K562 (cell line): ENCODE results near the gene ACOT7. TPM values are rescaled to one million over a fixed set of nuclear protein-coding genes. Genes with fewer than 3 reads are reported as not detected.

Experiments used
- ATAC-seq: fragments of 200-7000 bp; cut with Tn5 transposase; 3 replicates; pipeline ENCODE4 v1.9.1; 2020; ENCODE audit warnings: moderate library complexity
- BruUV-seq: library from RNA; stranded (reverse); fragments of 400-500 nt; replicated peaks from 2 replicates; lab custom pipeline; 2021; lab: Mats Ljungman, UMichigan
- CTCF ChIA-PET: fragments of 300-600 bp; formaldehyde crosslinking; extraction: SDS; loops from one replicate; lab custom pipeline; 2021; ENCODE audit warnings: low intra/inter-chr PET ratio; lab: Yijun Ruan, JAX
- POLR2A ChIA-PET: fragments of 300-600, 350-650 bp; sonication (Branson Sonifier 250); formaldehyde crosslinking; extraction: SDS; loops from one replicate; lab custom pipeline; 2021; ENCODE audit warnings: antibody characterized with exemption, inconsistent platforms; lab: Yijun Ruan, JAX
- DNase-seq, 4 experiments: peaks; one replicate each; pipeline versions ENCODE4 v3.0.0 to v3.0.0-alpha.2; 2011 to 2018; ENCODE audit warnings: low spot score in 3 of 4, mixed read lengths in 3 of 4; ENCODE audit errors: extremely low read depth in 1 of 4
- FAIRE-seq: peaks from 2 replicates; lab custom pipeline; 2011; peaks lifted over from hg19 to GRCh38; lab: Jason Lieb, UNC
- H2AFZ ChIP-seq: 2 replicates; pipeline ENCODE4 v1.6.0; 2011; ENCODE audit warnings: low read depth, low read length, control low read depth, inconsistent platforms
- H3K27ac ChIP-seq: fragments of 200-600 bp; 3 replicates; pipeline ENCODE4 v1.8.0; 2011; ENCODE audit warnings: low read depth, mild to moderate bottlenecking, control low read depth, inconsistent platforms, low read length, moderate library complexity, mixed read lengths; ENCODE audit errors: extremely low read depth
- H3K27me3 ChIP-seq, 2 experiments: fragments of 300-600 bp in 1 of 2; 2 replicates in 1 of 2; 3 replicates in 1 of 2; pipeline versions ENCODE4 v1.6.0 to v1.8.0; 2011; ENCODE audit warnings: inconsistent platforms in 2 of 2, low read length in 2 of 2, mild to moderate bottlenecking in 1 of 2, mixed read lengths in 1 of 2, moderate library complexity in 1 of 2; ENCODE audit not compliant: control insufficient read depth in 2 of 2, insufficient read depth in 2 of 2
- H3K36me3 ChIP-seq: fragments of 300-600 bp; 3 replicates; pipeline ENCODE4 v1.8.0; 2011; ENCODE audit warnings: mild to moderate bottlenecking, low read length, inconsistent platforms; ENCODE audit not compliant: control insufficient read depth, insufficient read depth
- H3K4me1 ChIP-seq, 2 experiments: fragments of 200-600 bp in 1 of 2; replicated peaks in 1 of 2; 2 replicates in 1 of 2; 3 replicates in 1 of 2; pipeline versions ENCODE4 v1.5.1 to v1.8.0; 2011; ENCODE audit warnings: inconsistent platforms in 2 of 2, low read length in 2 of 2, mild to moderate bottlenecking in 1 of 2, mixed read lengths in 1 of 2, moderate library complexity in 1 of 2; ENCODE audit not compliant: control insufficient read depth in 2 of 2, insufficient read depth in 2 of 2
- H3K4me2 ChIP-seq: 2 replicates; pipeline ENCODE4 v1.6.1; 2011; ENCODE audit warnings: low read length, control low read depth, inconsistent platforms, mixed read lengths; ENCODE audit not compliant: insufficient read depth
- H3K4me3 ChIP-seq: fragments of 200-600 bp; sonication (generic), shearing (Covaris generic); 2 replicates; pipeline ENCODE4 v1.5.1; 2016; ENCODE audit warnings: control low read depth, inconsistent platforms
- H3K79me2 ChIP-seq: fragments of 200-600 bp; 3 replicates; pipeline ENCODE4 v1.8.0; 2011; ENCODE audit warnings: low read length, inconsistent platforms; ENCODE audit not compliant: control insufficient read depth, insufficient read depth
- H3K9ac ChIP-seq, 2 experiments: 2 replicates each; pipeline versions ENCODE4 v1.6.0 to v1.6.1; 2011; ENCODE audit warnings: low read depth in 2 of 2, low read length in 2 of 2, control low read depth in 1 of 2, inconsistent platforms in 1 of 2, mild to moderate bottlenecking in 1 of 2, mixed read lengths in 1 of 2; ENCODE audit not compliant: insufficient read depth in 1 of 2
- H3K9me1 ChIP-seq: one replicate; pipeline ENCODE4 v1.6.0; 2011; ENCODE audit warnings: inconsistent platforms, mild to moderate bottlenecking, low read length, moderate library complexity; ENCODE audit not compliant: control insufficient read depth, insufficient read depth
- H3K9me3 ChIP-seq: replicated peaks from 2 replicates; pipeline ENCODE4 v1.5.1; 2011; ENCODE audit warnings: low read depth, low read length, inconsistent platforms; ENCODE audit not compliant: control insufficient read depth, insufficient read depth
- H4K20me1 ChIP-seq: replicated peaks from 2 replicates; pipeline ENCODE4 v1.6.1; 2011; ENCODE audit warnings: low read length, inconsistent platforms, mixed read lengths; ENCODE audit not compliant: control insufficient read depth, insufficient read depth
- EWSR1 ChIP-seq: fragments of 450-650 bp; IDR thresholded peaks from 2 replicates; pipeline ENCODE4 v1.6.1; 2018; ENCODE audit warnings: borderline replicate concordance, mild to moderate bottlenecking, low read depth, moderate library complexity; ENCODE audit not compliant: partially characterized antibody
- KDM1A ChIP-seq, 2 experiments: fragments of 450-650 bp; IDR thresholded peaks; 2 replicates each; pipeline ENCODE4 v1.6.1; 2016; ENCODE audit warnings: mild to moderate bottlenecking in 2 of 2
- ZKSCAN1 ChIP-seq: fragments of 150-350 bp; IDR thresholded peaks from 2 replicates; pipeline ENCODE4 v1.6.1; 2016; ENCODE audit warnings: low read depth, low read length
- ZNF217 ChIP-seq: sonication (generic); formaldehyde crosslinking; IDR thresholded peaks from 2 replicates; pipeline ENCODE4 v1.8.0; 2022; ENCODE audit warnings: mild to moderate bottlenecking, missing genetic modification reagents
- WGBS: fragments of 100-300 bp; shearing (Covaris generic); methylation state at CpG from one replicate; pipeline ENCODE4 v1.1.6; 2016; ENCODE audit warnings: low coverage, mixed read lengths; ENCODE audit not compliant: insufficient coverage; ENCODE audit errors: missing lambda C conversion rate; 5-methylcytosine and 5-hydroxymethylcytosine counted together
- in situ Hi-C: fragments of 300-500 bp; cut with MboI; formaldehyde crosslinking; loops from 4 replicates; pipeline ENCODE4 v1.15.0; 2018; ENCODE audit warnings: inconsistent platforms, mixed read lengths
- intact Hi-C: fragments of 100-400 bp; cut with micrococcal nuclease; formaldehyde crosslinking; loops from 2 replicates; pipeline ENCODE4 v1.14.2; 2022
- polyA plus RNA-seq, 8 experiments: library from polyadenylated mRNA; depleted of rRNA in 4 of 8; stranded (reverse) in 5 of 8; unstranded in 3 of 8; fragments of >200 nt; fragmentation: Nextera tagmentation in 2 of 8; fragmentation: Illumina TruSeq in 1 of 8; extraction: Ambion mirVana in 2 of 8; extraction: Trizol in 1 of 8; gene quantifications; 2 replicates each; pipeline versions ENCODE4 v1.2.1 to v1.2.3, GENCODE V29; 2011 to 2014; ENCODE audit warnings: inconsistent platforms in 1 of 8, missing spikeins in 1 of 8
- total RNA-seq, 7 experiments: library from RNA; depleted of rRNA in 6 of 7; stranded (reverse); fragments of >200 nt in 6 of 7; fragmentation: Illumina TruSeq in 2 of 7; extraction: Trizol in 2 of 7; gene quantifications; 2 replicates each; pipeline versions ENCODE4 v1.2.1 to v1.2.3, GENCODE V29; 2011 to 2021; ENCODE audit warnings: low replicate concordance in 1 of 7
- TF ChIP-seq, protein P1 (sequence below): fragments of 250-450 bp; sonication (Bioruptor Pico); IDR thresholded peaks from 2 replicates; pipeline ENCODE4 v1.4.0; 2020

ACOT7 gene
- total and polyA plus RNA-seq, 9 of the 15 experiments (the other 6 are each of a cell fraction or from before 2014, with no cell fraction given): 7.0 to 92.6 (median 37.2) TPM

DNA sequence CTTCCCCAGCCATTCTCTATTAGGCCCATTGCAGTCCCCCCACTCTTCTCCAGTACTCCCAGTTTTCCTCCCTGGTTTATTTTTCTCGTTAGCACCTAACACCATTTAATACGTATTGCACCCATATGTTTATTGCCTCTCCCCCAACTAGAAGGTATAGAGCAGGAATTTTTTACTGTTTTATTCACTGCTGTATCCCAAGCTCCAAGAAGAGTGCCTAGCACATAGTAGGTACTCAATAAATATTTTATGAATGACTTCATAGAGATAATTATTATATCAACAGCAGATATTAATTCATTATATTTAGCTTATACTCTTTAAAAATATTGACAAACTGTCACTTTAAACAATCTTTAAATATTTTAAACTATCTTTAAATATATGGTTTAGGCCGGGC is 5.7 kb upstream of the ACOT7 start:
- DNase-seq: no peak
- no peaks in the 10 kb centered on the region for H3K9me1 ChIP-seq
- H3K9me3 ChIP-seq: no peaks in the 10 kb centered on the region
- ATAC-seq: no peak
- FAIRE-seq: no peak
- CTCF ChIA-PET: interaction anchor here (0.6 kb wide), 1 partner anchor 279 kb away, joined by 6 read pairs; no protein-coding TSS in a partner anchor
- H3K4me3 ChIP-seq: no peak overlapping the region
- TF ChIP-seq, protein P1, sequence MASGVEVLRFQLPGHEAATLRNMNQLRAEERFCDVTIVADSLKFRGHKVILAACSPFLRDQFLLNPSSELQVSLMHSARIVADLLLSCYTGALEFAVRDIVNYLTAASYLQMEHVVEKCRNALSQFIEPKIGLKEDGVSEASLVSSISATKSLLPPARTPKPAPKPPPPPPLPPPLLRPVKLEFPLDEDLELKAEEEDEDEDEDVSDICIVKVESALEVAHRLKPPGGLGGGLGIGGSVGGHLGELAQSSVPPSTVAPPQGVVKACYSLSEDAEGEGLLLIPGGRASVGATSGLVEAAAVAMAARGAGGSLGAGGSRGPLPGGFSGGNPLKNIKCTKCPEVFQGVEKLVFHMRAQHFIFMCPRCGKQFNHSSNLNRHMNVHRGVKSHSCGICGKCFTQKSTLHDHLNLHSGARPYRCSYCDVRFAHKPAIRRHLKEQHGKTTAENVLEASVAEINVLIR (CRISPR knock-in tag): no peak
- TF ChIP-seq ZKSCAN1: peak; percentile 78
- TF ChIP-seq ZNF217: no peak
- TF ChIP-seq KDM1A (IDR thresholded peaks at IDR 0.05): no peak
- no peak for TF ChIP-seq EWSR1
- in situ Hi-C loops (no loop called here), intact Hi-C loops (no loop called here)
- WGBS: 50% methylated on average over 3 of the region's 3 CpGs
- no peak overlapping the region for H3K9ac ChIP-seq
- POLR2A ChIA-PET: no interaction called here
- no peak overlapping the region for H3K27ac ChIP-seq
- no peak overlapping the region for H3K4me2 ChIP-seq
- BruUV-seq: no TSS peak
- peaks cover under 1% of the 10 kb centered on the region; the same call in 1 of the 3 replicates for H3K79me2 ChIP-seq
- no peaks in the 10 kb centered on the region for H3K36me3 ChIP-seq
- H2AFZ ChIP-seq: no peak overlapping the region
- peaks cover 1 to 12% of the 10 kb centered on the region in 2 experiments; a peak in 3 of 5 replicates for H3K4me1 ChIP-seq
- peaks cover 0 to 3% of the 10 kb centered on the region in 2 experiments; a peak in 3 of 5 replicates for H3K27me3 ChIP-seq
- no peaks in the 10 kb centered on the region for H4K20me1 ChIP-seq
